Ishikawa (cell line): ENCODE data around the gene BTNL3.

Experiments used
- CEBPB ChIP-seq: IDR thresholded peaks from 2 replicates; pipeline ENCODE4 v1.6.1; 2012
- CREB1 ChIP-seq: IDR thresholded peaks from 2 replicates; pipeline ENCODE4 v1.6.1; 2012; ENCODE audit warnings: low read depth
- EGR1 ChIP-seq: IDR thresholded peaks from 2 replicates; pipeline ENCODE4 v1.6.1; 2012
- EP300 ChIP-seq: IDR thresholded peaks from 2 replicates; pipeline ENCODE4 v1.6.1; 2012; ENCODE audit warnings: borderline replicate concordance
- FOXM1 ChIP-seq: IDR thresholded peaks from 2 replicates; pipeline ENCODE4 v1.6.1; 2012; ENCODE audit warnings: low read depth, borderline replicate concordance
- NFIC ChIP-seq: IDR thresholded peaks from 2 replicates; pipeline ENCODE4 v1.6.1; 2012
- RAD21 ChIP-seq: IDR thresholded peaks from 2 replicates; pipeline ENCODE4 v1.6.1; 2012; ENCODE audit warnings: low read depth
- REST ChIP-seq: IDR thresholded peaks from 2 replicates; pipeline ENCODE4 v1.6.1; 2012; ENCODE audit warnings: low read depth, mild to moderate bottlenecking
- TAF1 ChIP-seq: IDR thresholded peaks from 2 replicates; pipeline ENCODE4 v1.6.1; 2012; ENCODE audit warnings: low read depth, mild to moderate bottlenecking
- TCF12 ChIP-seq: IDR thresholded peaks from 2 replicates; pipeline ENCODE4 v1.6.1; 2012; ENCODE audit warnings: low read depth
- TEAD4 ChIP-seq: IDR thresholded peaks from 2 replicates; pipeline ENCODE4 v1.6.1; 2012
- YY1 ChIP-seq: IDR thresholded peaks from 2 replicates; pipeline ENCODE4 v1.6.1; 2012; ENCODE audit warnings: low read depth
- ZBTB7A ChIP-seq: IDR thresholded peaks from 2 replicates; pipeline ENCODE4 v1.6.1; 2012; ENCODE audit warnings: low read depth
- TF ChIP-seq, protein P1 (sequence below): IDR thresholded peaks from 2 replicates; pipeline ENCODE4 v1.6.1; 2012
- TF ChIP-seq, protein P2 (sequence below): IDR thresholded peaks from 2 replicates; pipeline ENCODE4 v1.6.1; 2012

BTNL3 gene

GRCh38 chr5:181031716-181032115 is 43.1 kb downstream of the BTNL3 start:
- TF ChIP-seq ZBTB7A (no peak), EP300 (no peak), TAF1 (no peak)

DNA sequence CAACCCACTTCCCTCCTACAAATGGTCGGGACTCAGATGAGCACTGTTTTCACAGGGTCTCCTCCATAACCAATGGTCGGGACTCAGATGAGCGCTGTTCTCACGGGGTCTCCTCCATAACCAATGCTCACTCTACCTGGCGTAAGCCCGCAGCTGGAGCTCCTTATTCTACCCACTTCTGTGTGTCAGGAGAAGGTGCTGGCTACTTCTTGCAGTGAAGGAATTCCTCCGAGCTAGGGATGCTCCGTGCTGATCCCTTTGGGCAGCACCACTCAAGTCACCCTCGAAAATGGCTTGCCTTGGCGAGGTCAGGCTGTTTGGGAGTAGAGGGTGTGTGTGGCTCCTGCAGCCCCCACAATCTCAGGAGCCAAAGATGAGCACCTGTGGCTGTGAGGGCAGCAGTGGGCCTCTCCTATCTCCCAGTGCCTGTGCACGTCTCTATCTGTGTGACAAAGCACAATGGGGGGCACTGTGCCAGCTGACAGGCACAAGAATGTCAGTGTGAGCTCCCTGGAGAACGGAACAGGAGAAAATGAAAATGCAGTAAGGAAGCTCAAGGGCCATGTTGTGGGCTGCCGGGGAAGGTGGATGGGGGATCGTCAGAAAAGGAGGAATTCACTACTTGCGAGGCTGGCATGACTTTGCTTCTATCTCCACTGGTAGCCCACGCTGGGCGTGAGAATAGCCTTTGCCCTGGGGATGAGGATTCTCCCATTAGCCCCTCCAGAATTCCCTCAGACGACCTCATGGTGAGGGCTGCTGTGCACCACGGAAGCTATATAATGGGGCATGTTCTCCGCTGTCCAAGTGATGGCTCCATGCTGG is 47.6 kb downstream of the BTNL3 start:
- TF ChIP-seq RAD21 = no peak
- TF ChIP-seq FOXM1 = no peak
- TF ChIP-seq EP300 = no peak
- TF ChIP-seq CREB1 = no peak
- no peak for TF ChIP-seq TCF12
- no peak for TF ChIP-seq EGR1
- TF ChIP-seq, protein P1, sequence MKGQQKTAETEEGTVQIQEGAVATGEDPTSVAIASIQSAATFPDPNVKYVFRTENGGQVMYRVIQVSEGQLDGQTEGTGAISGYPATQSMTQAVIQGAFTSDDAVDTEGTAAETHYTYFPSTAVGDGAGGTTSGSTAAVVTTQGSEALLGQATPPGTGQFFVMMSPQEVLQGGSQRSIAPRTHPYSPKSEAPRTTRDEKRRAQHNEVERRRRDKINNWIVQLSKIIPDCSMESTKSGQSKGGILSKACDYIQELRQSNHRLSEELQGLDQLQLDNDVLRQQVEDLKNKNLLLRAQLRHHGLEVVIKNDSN = no peak
- no peak for TF ChIP-seq CEBPB
- no peak for TF ChIP-seq ZBTB7A
- TF ChIP-seq NFIC = no peak
- no peak for TF ChIP-seq YY1
- TF ChIP-seq TEAD4 = no peak
- TF ChIP-seq, protein P2, sequence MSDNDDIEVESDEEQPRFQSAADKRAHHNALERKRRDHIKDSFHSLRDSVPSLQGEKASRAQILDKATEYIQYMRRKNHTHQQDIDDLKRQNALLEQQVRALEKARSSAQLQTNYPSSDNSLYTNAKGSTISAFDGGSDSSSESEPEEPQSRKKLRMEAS = no peak
- no peak for TF ChIP-seq REST
- no peak for TF ChIP-seq TAF1

DNA sequence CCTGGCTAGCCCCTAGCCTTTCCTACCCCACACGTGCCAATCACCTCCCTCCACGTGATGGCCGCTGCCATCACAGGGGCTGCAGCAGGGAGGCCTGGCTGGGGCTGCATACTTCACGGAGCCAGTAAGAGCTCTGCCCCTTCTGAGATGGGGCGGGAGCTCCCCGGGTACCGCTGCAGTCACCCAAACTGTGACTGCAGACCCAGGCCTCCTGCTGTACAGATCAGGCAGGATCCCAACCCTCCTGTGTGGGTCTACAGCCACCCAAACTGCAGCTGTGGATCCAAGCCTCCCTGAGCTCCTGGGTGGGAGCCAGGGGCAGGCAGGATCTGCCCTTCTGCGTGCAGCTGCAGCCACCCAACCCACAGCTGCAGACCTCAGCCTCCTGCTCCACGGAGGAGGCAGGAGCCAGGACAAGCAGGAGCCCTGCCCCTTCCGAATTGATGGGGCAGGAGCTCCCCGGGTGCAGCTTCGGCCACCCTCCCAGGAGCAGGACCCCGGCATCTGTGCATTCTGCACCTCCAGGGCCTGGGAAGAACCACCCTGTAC is 48.2 kb downstream of the BTNL3 start:
- no peak for TF ChIP-seq RAD21
- no peak for TF ChIP-seq FOXM1
- TF ChIP-seq, protein P2 = no peak
- TF ChIP-seq YY1 = no peak

DNA sequence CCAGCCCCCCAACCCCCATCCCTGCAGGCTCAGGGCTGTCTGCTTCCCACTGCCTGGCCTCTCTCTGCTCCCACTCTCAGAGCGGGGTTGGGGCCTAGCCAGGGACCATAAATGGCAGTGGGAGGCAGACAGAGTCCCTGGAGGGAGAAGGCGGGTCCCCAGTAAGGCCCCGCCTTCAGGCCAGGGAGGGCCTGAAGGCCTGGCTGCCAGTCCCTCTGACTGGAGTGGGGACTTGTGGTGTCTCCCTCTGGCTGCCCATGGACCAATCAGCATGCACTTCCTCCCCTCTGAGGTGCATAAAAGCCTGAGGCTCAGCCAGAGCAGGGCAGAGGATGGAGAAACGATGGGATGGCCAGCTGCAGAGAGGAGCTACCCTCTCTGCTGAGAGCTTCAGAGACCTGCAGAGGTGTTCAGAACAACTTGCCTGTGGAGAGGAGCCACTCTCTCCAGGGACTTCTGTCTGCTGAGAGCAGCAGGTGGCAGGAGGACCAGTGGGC is 48.8 kb downstream of the BTNL3 start:
- TF ChIP-seq TEAD4 (no peak), RAD21 (no peak), TAF1 (no peak), YY1 (no peak)

DNA sequence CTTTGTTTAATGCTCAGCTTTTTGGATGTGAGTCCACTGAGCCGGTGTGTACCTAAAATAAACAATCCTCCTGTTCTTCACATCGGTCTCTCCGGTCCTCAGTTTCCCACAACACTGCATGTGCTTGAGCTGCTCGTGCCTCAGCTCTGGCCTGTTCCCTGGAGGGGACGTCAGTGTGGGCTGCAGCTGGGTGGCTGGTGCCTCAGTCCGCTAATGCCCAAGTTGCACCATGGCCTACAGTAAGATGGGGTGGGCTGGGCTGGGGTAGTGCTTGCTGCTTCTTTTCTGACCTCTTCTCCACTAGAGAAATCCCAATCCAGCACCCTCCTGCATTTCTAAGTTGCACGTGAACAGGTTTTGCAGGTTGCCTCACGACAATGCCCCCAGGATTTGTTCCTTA is 50.8 kb downstream of the BTNL3 start:
- no peak for TF ChIP-seq TCF12
- no peak for TF ChIP-seq REST
- no peak for TF ChIP-seq TAF1
- no peak for TF ChIP-seq EGR1
- no peak for TF ChIP-seq YY1
- TF ChIP-seq, protein P2 = no peak
- no peak for TF ChIP-seq RAD21
- no peak for TF ChIP-seq EP300
- no peak for TF ChIP-seq CREB1
- no peak for TF ChIP-seq TEAD4
- no peak for TF ChIP-seq ZBTB7A
- TF ChIP-seq, protein P1 = no peak
- TF ChIP-seq CEBPB = no peak
- no peak for TF ChIP-seq NFIC
- no peak for TF ChIP-seq FOXM1
